Measurements from ENCODE around the gene ARHGAP45. TPM values are rescaled to one million over a fixed set of nuclear protein-coding genes. Genes with fewer than 3 reads are reported as not detected.

The ARHGAP45 gene
- total and polyA plus RNA-seq, 2 of the 8 experiments (the other 6 are each of a cell fraction or from before 2014, with no cell fraction given), result 31.4 to 41.8 TPM

DNA sequence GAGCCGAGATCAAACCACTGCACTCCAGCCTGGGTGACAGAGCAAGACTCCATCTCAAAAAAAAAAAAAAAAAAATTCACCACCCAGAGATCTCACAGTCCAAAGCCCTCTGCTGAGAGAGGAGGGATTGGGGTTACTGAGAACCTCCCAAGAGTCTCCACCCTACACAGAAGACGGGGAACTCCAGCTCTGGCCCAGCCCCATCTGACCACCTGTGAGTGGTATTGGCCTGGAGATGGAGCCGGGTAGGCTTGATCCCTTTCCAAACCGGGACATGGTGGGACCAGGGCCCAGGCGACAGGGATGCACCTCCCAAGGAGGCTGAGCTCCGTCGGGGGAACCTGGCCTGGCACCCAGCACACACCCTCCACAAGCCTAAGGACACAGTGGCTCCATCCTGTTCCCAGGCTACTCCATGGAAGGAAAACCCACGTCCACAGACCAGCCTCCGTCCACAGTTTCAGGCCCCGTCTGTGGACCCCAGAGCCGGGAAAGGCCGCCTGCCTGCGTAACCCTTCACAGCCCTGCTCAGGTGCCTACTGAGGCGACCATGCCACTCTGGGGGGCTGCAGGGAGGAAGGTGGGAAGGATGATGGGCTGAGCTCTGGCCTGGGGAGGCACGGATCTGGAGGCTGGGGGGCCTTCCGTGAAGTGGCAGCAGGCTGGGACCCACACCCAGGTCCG, 47.9 kb upstream of the ARHGAP45 start (continued):
- TF ChIP-seq, protein P1, sequence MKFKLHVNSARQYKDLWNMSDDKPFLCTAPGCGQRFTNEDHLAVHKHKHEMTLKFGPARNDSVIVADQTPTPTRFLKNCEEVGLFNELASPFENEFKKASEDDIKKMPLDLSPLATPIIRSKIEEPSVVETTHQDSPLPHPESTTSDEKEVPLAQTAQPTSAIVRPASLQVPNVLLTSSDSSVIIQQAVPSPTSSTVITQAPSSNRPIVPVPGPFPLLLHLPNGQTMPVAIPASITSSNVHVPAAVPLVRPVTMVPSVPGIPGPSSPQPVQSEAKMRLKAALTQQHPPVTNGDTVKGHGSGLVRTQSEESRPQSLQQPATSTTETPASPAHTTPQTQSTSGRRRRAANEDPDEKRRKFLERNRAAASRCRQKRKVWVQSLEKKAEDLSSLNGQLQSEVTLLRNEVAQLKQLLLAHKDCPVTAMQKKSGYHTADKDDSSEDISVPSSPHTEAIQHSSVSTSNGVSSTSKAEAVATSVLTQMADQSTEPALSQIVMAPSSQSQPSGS (IDR thresholded peaks at IDR 0.05; ENCODE audit: low read length), result no peak
- TF ChIP-seq CEBPB (IDR thresholded peaks at IDR 0.05; ENCODE audit: low read depth, low read length), result no peak
- TF ChIP-seq ZNF274 (IDR thresholded peaks at IDR 0.05; ENCODE audit: borderline replicate concordance, extremely low read depth, low read length), result no peak
